AG20443 (cell line): ENCODE data around the gene MICU1.

Source experiments
- DNase-seq: peaks from one replicate; pipeline ENCODE4 v3.0.0; 2012; ENCODE audit warnings: low spot score, mixed read lengths

MICU1 gene

GRCh38 chr10:72626444-72626754 lies 520 bp upstream of the MICU1 start:
- no peak for DNase-seq

- DNase-seq: no peak
Measured at GRCh38 chr10:72625276-72625607, 637 bp downstream of the MICU1 start.

GRCh38 chr10:72622271-72622670 lies 3.6 kb downstream of the MICU1 start:
- DNase-seq: no peak

- DNase-seq: no peak
Measured at GRCh38 chr10:72616716-72617115, 9.2 kb downstream of the MICU1 start.

GRCh38 chr10:72615970-72616369 lies 9.9 kb downstream of the MICU1 start:
- DNase-seq: no peak

GRCh38 chr10:72612203-72612826 lies 13.6 kb downstream of the MICU1 start:
- DNase-seq: no peak

GRCh38 chr10:72611783-72612182 lies 14.1 kb downstream of the MICU1 start:
- DNase-seq: no peak

- DNase-seq: no peak
Measured at GRCh38 chr10:72610466-72610865, 15.4 kb downstream of the MICU1 start.

GRCh38 chr10:72605122-72605521 lies 20.8 kb downstream of the MICU1 start:
- no peak for DNase-seq

GRCh38 chr10:72601144-72601543 lies 24.7 kb downstream of the MICU1 start:
- DNase-seq: no peak

- DNase-seq: no peak
Measured at GRCh38 chr10:72598769-72599701, 26.8 kb downstream of the MICU1 start.

- DNase-seq: peak; percentile 40
Measured at GRCh38 chr10:72597897-72598296, 28.0 kb downstream of the MICU1 start.

- DNase-seq: no peak
Measured at GRCh38 chr10:72595436-72595835, 30.4 kb downstream of the MICU1 start.

GRCh38 chr10:72593963-72594362 lies 31.9 kb downstream of the MICU1 start:
- no peak for DNase-seq

GRCh38 chr10:72588266-72588665 lies 37.6 kb downstream of the MICU1 start:
- DNase-seq: no peak

GRCh38 chr10:72587568-72587967 lies 38.3 kb downstream of the MICU1 start:
- DNase-seq: no peak

- no peak for DNase-seq
Measured at GRCh38 chr10:72574636-72575035, 51.2 kb downstream of the MICU1 start.

GRCh38 chr10:72573079-72573478 lies 52.8 kb downstream of the MICU1 start:
- DNase-seq: no peak

- DNase-seq: no peak
Measured at GRCh38 chr10:72567889-72568640, 57.8 kb downstream of the MICU1 start.

- DNase-seq: peak; percentile 29
Measured at GRCh38 chr10:72567421-72567820, 58.5 kb downstream of the MICU1 start.

GRCh38 chr10:72564596-72564995 lies 61.3 kb downstream of the MICU1 start:
- peak; percentile 85 for DNase-seq

GRCh38 chr10:72563327-72563932 lies 62.4 kb downstream of the MICU1 start:
- DNase-seq: no peak

GRCh38 chr10:72561745-72562166 lies 64.1 kb downstream of the MICU1 start:
- no peak for DNase-seq
